K562 (cell line): ENCODE measurements around the gene CBX4. TPM values are rescaled to one million over a fixed set of nuclear protein-coding genes. Genes with fewer than 3 reads are reported as not detected.

Experiments used
- ATF1 ChIP-seq, 2 experiments: fragments of 450-650 bp in 1 of 2; IDR thresholded peaks; 2 replicates each; pipeline ENCODE4 v1.6.1; 2016; ENCODE audit warnings: missing compliant biosample characterization in 1 of 2, missing genetic modification characterization in 1 of 2
- CBFA2T2 ChIP-seq: fragments of 450-650 bp; conservative IDR thresholded peaks from 2 replicates; pipeline ENCODE4 v1.6.1; 2017; ENCODE audit warnings: mild to moderate bottlenecking
- CBX2 ChIP-seq: fragments of 200-600 bp; sonication (generic); IDR thresholded peaks from one replicate; pipeline ENCODE4 v1.6.1; 2012; ENCODE audit warnings: mild to moderate bottlenecking, low read length, inconsistent platforms; ENCODE audit not compliant: insufficient read depth, poor library complexity, severe bottlenecking
- CEBPB ChIP-seq: fragments of 450-650 bp; IDR thresholded peaks from 2 replicates; pipeline ENCODE4 v1.6.1; 2016; ENCODE audit warnings: missing genetic modification characterization, missing compliant biosample characterization
- MAFG ChIP-seq: fragments of 450-650 bp; conservative IDR thresholded peaks from 2 replicates; pipeline ENCODE4 v1.6.1; 2016; ENCODE audit warnings: missing genetic modification characterization, missing compliant biosample characterization
- NFE2 ChIP-seq: IDR thresholded peaks from 2 replicates; pipeline ENCODE4 v1.6.1; 2014; ENCODE audit warnings: antibody characterized with exemption, low read depth
- POLR2AphosphoS2 ChIP-seq: IDR thresholded peaks from 2 replicates; pipeline ENCODE4 v1.6.1; 2012; ENCODE audit warnings: low read length, improper control_type of control experiment
- RBM14 ChIP-seq: fragments of 200-400 bp; formaldehyde crosslinking; IDR thresholded peaks from 2 replicates; pipeline ENCODE4 v1.6.1; 2018; ENCODE audit warnings: low read depth, mild to moderate bottlenecking, low read length, moderate library complexity, borderline replicate concordance; ENCODE audit not compliant: insufficient read depth
- TAF9B ChIP-seq: fragments of 450-650 bp; IDR thresholded peaks from 2 replicates; pipeline ENCODE4 v1.6.1; 2018; ENCODE audit warnings: mild to moderate bottlenecking; ENCODE audit not compliant: partially characterized antibody
- polyA plus RNA-seq, 8 experiments: library from polyadenylated mRNA; depleted of rRNA in 4 of 8; stranded (reverse) in 5 of 8; unstranded in 3 of 8; fragments of >200 nt; fragmentation: Nextera tagmentation in 2 of 8; fragmentation: Illumina TruSeq in 1 of 8; extraction: Ambion mirVana in 2 of 8; extraction: Trizol in 1 of 8; gene quantifications; 2 replicates each; pipeline versions ENCODE4 v1.2.1 to v1.2.3, GENCODE V29; 2011 to 2014; ENCODE audit warnings: inconsistent platforms in 1 of 8, missing spikeins in 1 of 8
- total RNA-seq, 7 experiments: library from RNA; depleted of rRNA in 6 of 7; stranded (reverse); fragments of >200 nt in 6 of 7; fragmentation: Illumina TruSeq in 2 of 7; extraction: Trizol in 2 of 7; gene quantifications; 2 replicates each; pipeline versions ENCODE4 v1.2.1 to v1.2.3, GENCODE V29; 2011 to 2021; ENCODE audit warnings: low replicate concordance in 1 of 7
- TF ChIP-seq, protein P1 (sequence below): fragments of 200-800 bp; sonication (Bioruptor generic); IDR thresholded peaks from 2 replicates; pipeline ENCODE4 v1.6.1; 2016; ENCODE audit warnings: missing genetic modification characterization, missing compliant biosample characterization
- TF ChIP-seq, protein P2 (sequence below), 2 experiments: fragments of 450-650 bp in 1 of 2; sonication (generic) in 1 of 2; formaldehyde crosslinking; conservative IDR thresholded peaks; 2 replicates each; pipeline versions ENCODE4 v1.4.0 to v1.8.1; 2020 to 2022; ENCODE audit warnings: mild to moderate bottlenecking in 1 of 2, missing genetic modification reagents in 1 of 2
- TF ChIP-seq, protein P3 (sequence below): fragments of 250-450 bp; sonication (Bioruptor Pico); IDR thresholded peaks from 2 replicates; pipeline ENCODE4 v1.4.0; 2020

Gene CBX4
- total and polyA plus RNA-seq, 9 of the 15 experiments (the other 6 are each of a cell fraction or from before 2014, with no cell fraction given): 0.98 to 50.5 (median 10.0) TPM

DNA sequence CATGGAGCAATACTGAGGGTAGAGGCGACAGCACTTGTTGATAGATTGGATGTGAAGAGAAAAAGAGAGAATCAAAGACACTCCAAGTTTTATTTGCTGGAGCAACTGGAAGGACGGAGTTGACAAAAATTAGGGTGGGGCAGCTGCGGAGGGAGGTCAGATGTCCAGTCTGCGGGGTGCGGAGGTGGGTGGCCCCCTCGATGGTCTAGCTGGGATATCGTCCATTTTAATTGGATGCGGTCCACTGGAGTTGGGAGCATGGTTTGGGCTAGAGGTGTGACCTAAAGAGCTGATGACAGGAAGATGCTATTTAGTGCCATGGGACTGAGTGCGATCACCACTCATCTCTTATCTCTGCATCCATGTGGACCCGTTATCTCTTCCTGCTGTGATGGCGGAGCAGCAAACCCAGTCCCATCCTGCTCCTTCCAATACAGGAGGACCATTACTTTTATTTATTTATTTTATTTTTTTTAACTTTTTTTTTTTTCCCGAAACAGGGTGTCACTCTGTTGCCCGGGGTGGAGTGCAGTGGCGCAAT, 48.3 kb upstream of the CBX4 start (continued):
- TF ChIP-seq MAFG (tag): no peak
- no peak for TF ChIP-seq TAF9B
- TF ChIP-seq CEBPB: no peak
- TF ChIP-seq, protein P1, sequence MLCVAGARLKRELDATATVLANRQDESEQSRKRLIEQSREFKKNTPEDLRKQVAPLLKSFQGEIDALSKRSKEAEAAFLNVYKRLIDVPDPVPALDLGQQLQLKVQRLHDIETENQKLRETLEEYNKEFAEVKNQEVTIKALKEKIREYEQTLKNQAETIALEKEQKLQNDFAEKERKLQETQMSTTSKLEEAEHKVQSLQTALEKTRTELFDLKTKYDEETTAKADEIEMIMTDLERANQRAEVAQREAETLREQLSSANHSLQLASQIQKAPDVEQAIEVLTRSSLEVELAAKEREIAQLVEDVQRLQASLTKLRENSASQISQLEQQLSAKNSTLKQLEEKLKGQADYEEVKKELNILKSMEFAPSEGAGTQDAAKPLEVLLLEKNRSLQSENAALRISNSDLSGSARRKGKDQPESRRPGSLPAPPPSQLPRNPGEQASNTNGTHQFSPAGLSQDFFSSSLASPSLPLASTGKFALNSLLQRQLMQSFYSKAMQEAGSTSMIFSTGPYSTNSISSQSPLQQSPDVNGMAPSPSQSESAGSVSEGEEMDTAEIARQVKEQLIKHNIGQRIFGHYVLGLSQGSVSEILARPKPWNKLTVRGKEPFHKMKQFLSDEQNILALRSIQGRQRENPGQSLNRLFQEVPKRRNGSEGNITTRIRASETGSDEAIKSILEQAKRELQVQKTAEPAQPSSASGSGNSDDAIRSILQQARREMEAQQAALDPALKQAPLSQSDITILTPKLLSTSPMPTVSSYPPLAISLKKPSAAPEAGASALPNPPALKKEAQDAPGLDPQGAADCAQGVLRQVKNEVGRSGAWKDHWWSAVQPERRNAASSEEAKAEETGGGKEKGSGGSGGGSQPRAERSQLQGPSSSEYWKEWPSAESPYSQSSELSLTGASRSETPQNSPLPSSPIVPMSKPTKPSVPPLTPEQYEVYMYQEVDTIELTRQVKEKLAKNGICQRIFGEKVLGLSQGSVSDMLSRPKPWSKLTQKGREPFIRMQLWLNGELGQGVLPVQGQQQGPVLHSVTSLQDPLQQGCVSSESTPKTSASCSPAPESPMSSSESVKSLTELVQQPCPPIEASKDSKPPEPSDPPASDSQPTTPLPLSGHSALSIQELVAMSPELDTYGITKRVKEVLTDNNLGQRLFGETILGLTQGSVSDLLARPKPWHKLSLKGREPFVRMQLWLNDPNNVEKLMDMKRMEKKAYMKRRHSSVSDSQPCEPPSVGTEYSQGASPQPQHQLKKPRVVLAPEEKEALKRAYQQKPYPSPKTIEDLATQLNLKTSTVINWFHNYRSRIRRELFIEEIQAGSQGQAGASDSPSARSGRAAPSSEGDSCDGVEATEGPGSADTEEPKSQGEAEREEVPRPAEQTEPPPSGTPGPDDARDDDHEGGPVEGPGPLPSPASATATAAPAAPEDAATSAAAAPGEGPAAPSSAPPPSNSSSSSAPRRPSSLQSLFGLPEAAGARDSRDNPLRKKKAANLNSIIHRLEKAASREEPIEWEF: no peak
- TF ChIP-seq, protein P2, sequence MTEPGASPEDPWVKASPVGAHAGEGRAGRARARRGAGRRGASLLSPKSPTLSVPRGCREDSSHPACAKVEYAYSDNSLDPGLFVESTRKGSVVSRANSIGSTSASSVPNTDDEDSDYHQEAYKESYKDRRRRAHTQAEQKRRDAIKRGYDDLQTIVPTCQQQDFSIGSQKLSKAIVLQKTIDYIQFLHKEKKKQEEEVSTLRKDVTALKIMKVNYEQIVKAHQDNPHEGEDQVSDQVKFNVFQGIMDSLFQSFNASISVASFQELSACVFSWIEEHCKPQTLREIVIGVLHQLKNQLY (CRISPR knock-in tag; conservative IDR thresholded peaks at IDR 0.05): no peak
- TF ChIP-seq NFE2: no peak
- no peak for TF ChIP-seq POLR2AphosphoS2
- TF ChIP-seq CBFA2T2: 0 out of 2 replicates have a peak, but pooled peaks have one; percentile 9
- no peak for TF ChIP-seq ATF1 (CRISPR knock-in tag; IDR thresholded peaks at IDR 0.05)
- TF ChIP-seq ATF1 (tag; IDR thresholded peaks at IDR 0.05): no peak
- TF ChIP-seq, protein P3, sequence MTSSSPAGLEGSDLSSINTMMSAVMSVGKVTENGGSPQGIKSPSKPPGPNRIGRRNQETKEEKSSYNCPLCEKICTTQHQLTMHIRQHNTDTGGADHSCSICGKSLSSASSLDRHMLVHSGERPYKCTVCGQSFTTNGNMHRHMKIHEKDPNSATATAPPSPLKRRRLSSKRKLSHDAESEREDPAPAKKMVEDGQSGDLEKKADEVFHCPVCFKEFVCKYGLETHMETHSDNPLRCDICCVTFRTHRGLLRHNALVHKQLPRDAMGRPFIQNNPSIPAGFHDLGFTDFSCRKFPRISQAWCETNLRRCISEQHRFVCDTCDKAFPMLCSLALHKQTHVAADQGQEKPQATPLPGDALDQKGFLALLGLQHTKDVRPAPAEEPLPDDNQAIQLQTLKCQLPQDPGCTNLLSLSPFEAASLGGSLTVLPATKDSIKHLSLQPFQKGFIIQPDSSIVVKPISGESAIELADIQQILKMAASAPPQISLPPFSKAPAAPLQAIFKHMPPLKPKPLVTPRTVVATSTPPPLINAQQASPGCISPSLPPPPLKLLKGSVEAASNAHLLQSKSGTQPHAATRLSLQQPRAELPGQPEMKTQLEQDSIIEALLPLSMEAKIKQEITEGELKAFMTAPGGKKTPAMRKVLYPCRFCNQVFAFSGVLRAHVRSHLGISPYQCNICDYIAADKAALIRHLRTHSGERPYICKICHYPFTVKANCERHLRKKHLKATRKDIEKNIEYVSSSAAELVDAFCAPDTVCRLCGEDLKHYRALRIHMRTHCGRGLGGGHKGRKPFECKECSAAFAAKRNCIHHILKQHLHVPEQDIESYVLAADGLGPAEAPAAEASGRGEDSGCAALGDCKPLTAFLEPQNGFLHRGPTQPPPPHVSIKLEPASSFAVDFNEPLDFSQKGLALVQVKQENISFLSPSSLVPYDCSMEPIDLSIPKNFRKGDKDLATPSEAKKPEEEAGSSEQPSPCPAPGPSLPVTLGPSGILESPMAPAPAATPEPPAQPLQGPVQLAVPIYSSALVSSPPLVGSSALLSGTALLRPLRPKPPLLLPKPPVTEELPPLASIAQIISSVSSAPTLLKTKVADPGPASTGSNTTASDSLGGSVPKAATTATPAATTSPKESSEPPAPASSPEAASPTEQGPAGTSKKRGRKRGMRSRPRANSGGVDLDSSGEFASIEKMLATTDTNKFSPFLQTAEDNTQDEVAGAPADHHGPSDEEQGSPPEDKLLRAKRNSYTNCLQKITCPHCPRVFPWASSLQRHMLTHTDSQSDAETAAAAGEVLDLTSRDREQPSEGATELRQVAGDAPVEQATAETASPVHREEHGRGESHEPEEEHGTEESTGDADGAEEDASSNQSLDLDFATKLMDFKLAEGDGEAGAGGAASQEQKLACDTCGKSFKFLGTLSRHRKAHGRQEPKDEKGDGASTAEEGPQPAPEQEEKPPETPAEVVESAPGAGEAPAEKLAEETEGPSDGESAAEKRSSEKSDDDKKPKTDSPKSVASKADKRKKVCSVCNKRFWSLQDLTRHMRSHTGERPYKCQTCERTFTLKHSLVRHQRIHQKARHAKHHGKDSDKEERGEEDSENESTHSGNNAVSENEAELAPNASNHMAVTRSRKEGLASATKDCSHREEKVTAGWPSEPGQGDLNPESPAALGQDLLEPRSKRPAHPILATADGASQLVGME: 0 out of 2 replicates have a peak, but pooled peaks have one; percentile 74
- TF ChIP-seq CBX2: no peak
- TF ChIP-seq RBM14: no peak
